ENCODE results near the gene SLC39A9.

- TF ChIP-seq SP1 (IDR thresholded peaks at IDR 0.05) (no peak), SUZ12 (IDR thresholded peaks at IDR 0.05) (no peak), ZNF384 (IDR thresholded peaks at IDR 0.05) (no peak), L3MBTL2 (conservative IDR thresholded peaks at IDR 0.05) (no peak), FOXA1 (IDR thresholded peaks at IDR 0.05) (no peak), ELF4 (IDR thresholded peaks at IDR 0.05) (no peak), FOXM1 (IDR thresholded peaks at IDR 0.05; ENCODE audit: borderline replicate concordance) (no peak)
Measured at GRCh38 chr14:69363964-69364363, 34.5 kb upstream of the SLC39A9 start.
